Thoracic aorta (tissue), 2 donors: ENCODE data around the gene DCLK3. TPM values are rescaled to one million over a fixed set of nuclear protein-coding genes. Genes with fewer than 3 reads are reported as not detected.

Experiments used
- ATAC-seq: fragments of 150-250 bp; one replicate; pipeline ENCODE4 v1.8.0; 2017; ENCODE audit warnings: low read depth; ENCODE audit not compliant: insufficient number of reproducible peaks, low FRiP score
- DNase-seq: peaks from one replicate; pipeline ENCODE4 v3.0.0-alpha.2; 2020; ENCODE audit warnings: low spot score
- H3K27ac ChIP-seq, 2 donors: fragments of 200-600 bp; sonication (generic); 1 replicate in 1 of 2; 2 replicates in 1 of 2; pipeline ENCODE4 v1.5.1; 2016; ENCODE audit warnings: mild to moderate bottlenecking in 2 of 2, moderate library complexity in 2 of 2
- H3K27me3 ChIP-seq: fragments of 200-600 bp; sonication (generic); replicated peaks from 2 replicates; pipeline ENCODE4 v1.6.0; 2016; ENCODE audit warnings: mild to moderate bottlenecking; ENCODE audit not compliant: insufficient read depth
- H3K36me3 ChIP-seq: fragments of 200-600 bp; sonication (generic); one replicate; pipeline ENCODE4 v1.5.1; 2016
- H3K4me1 ChIP-seq, 2 donors: fragments of 200-600 bp; sonication (generic); 1 replicate in 1 of 2; 2 replicates in 1 of 2; pipeline versions ENCODE4 v1.5.1 to v1.6.0; 2016; ENCODE audit warnings: low read depth in 2 of 2, mild to moderate bottlenecking in 1 of 2; ENCODE audit not compliant: control insufficient read depth in 1 of 2
- H3K4me3 ChIP-seq: fragments of 200-600 bp; sonication (generic); 2 replicates; pipeline ENCODE4 v1.5.1; 2016; ENCODE audit warnings: mild to moderate bottlenecking
- H3K9me3 ChIP-seq: fragments of 200-600 bp; sonication (generic); 2 replicates; pipeline ENCODE4 v1.5.1; 2016
- total RNA-seq, 2 donors: library from RNA; depleted of rRNA; stranded (reverse); fragments of >200 nt; gene quantifications; one replicate each; pipeline versions ENCODE4 v1.1.0 to v1.2.3, GENCODE V29; 2016
- TF ChIP-seq, protein P1 (sequence below): fragments of 200-600 bp; sonication (generic); IDR thresholded peaks from one replicate; pipeline ENCODE4 v1.5.1; 2019; ENCODE audit warnings: antibody characterized with exemption

The DCLK3 gene
- total RNA-seq, 2 donors from 2014 or later, result 0.14 TPM; not detected in 1

DNA sequence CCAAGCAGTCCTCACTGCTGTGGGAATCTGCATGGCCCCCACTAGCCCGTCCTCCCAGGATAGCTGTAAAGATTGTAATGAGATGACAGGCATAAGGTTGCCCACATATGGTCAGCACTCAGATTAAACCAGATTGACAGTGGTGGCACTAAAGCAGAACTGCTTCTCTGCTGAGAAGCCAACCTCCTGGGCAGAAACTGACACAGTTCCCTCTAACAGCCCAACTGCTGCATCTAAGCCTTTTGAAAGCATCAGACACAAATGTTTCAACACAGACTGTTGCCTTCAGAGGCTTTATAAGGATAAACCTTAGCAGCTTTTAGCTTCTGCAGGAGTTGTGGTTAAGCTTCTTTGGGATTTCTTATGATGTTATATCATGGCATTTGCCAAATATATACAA is 13.0 kb downstream of the DCLK3 start:
- DNase-seq (no peak), ATAC-seq (no peak)
- H3K27ac ChIP-seq, result no peak overlapping the region
- no peaks in the 10 kb centered on the region for H3K4me1 ChIP-seq
- no peaks in the 10 kb centered on the region for H3K9me3 ChIP-seq
- no peak overlapping the region for H3K4me3 ChIP-seq
- no peaks in the 10 kb centered on the region for H3K27me3 ChIP-seq
- H3K36me3 ChIP-seq, result no peaks in the 10 kb centered on the region
- TF ChIP-seq, protein P1, sequence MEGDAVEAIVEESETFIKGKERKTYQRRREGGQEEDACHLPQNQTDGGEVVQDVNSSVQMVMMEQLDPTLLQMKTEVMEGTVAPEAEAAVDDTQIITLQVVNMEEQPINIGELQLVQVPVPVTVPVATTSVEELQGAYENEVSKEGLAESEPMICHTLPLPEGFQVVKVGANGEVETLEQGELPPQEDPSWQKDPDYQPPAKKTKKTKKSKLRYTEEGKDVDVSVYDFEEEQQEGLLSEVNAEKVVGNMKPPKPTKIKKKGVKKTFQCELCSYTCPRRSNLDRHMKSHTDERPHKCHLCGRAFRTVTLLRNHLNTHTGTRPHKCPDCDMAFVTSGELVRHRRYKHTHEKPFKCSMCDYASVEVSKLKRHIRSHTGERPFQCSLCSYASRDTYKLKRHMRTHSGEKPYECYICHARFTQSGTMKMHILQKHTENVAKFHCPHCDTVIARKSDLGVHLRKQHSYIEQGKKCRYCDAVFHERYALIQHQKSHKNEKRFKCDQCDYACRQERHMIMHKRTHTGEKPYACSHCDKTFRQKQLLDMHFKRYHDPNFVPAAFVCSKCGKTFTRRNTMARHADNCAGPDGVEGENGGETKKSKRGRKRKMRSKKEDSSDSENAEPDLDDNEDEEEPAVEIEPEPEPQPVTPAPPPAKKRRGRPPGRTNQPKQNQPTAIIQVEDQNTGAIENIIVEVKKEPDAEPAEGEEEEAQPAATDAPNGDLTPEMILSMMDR, result no peak

DNA sequence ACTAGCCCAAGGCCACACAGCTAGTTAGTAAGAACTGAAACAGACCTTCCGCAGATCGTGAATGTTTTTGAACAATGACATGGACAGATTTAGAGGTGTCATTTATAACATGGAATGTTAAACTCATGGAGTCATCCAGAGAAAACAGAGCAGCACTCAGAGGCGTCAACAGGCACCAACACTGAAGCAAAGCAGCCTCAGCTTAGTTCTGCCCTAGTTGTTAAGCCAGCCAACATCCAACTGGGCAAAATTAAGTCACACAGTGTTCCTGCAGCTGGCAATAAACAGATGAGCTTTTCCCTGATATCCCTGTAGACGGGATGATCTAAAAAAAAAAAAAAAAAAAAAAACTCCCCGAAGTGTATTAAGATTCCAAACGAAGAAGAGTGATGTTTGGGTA is 13.6 kb downstream of the DCLK3 start:
- no peaks in the 10 kb centered on the region for H3K27me3 ChIP-seq
- H3K4me1 ChIP-seq, result no peaks in the 10 kb centered on the region
- TF ChIP-seq, protein P1, result no peak
- H3K36me3 ChIP-seq, result no peaks in the 10 kb centered on the region
- no peak overlapping the region for H3K4me3 ChIP-seq
- ATAC-seq, result no peak
- no peak overlapping the region for H3K27ac ChIP-seq
- no peak for DNase-seq
- no peaks in the 10 kb centered on the region for H3K9me3 ChIP-seq

DNA sequence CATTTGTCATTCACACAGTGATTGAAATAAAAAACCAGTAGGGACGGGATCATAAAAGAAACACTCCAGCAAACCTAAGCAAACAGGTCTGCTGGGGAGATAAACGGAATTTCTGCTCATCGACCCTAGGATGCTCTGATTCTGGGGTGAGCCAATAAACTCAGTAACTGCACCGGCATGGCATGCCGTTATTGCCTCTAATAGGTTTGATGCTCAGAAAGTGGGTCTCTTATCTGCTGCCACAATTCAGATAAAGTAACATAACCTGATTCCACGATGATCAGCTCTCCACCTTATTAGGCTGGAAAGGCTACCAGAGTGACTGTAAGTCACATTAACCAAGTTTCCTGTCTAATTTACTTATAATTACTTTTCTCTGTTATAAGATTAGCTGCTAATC is 19.6 kb downstream of the DCLK3 start:
- no peak overlapping the region for H3K4me3 ChIP-seq
- no peaks in the 10 kb centered on the region for H3K4me1 ChIP-seq
- no peaks in the 10 kb centered on the region for H3K9me3 ChIP-seq
- H3K27me3 ChIP-seq, result no peaks in the 10 kb centered on the region
- ATAC-seq (no peak), DNase-seq (no peak)
- TF ChIP-seq, protein P1, result no peak
- H3K27ac ChIP-seq, result no peak overlapping the region
- H3K36me3 ChIP-seq, result no peaks in the 10 kb centered on the region

DNA sequence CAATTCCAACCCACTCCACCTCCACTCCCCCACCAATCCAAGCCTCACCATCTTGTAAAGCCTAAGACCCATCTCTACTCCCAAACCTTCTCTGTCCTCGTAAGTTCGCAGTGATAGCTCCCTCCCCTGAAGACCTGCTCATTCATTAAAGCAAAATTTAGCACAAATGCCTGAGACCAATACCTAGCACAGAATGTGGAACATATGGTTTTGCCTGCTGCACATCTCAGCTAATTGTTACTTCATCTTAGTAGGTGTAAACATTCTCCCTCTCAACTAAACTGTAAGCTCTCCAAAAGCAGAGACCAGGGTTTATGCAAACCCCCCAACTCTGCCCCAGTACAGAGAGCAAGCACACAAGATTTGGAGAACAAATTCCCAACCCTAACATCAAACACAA is 20.5 kb downstream of the DCLK3 start:
- no peaks in the 10 kb centered on the region for H3K36me3 ChIP-seq
- H3K27ac ChIP-seq, result no peak overlapping the region
- no peaks in the 10 kb centered on the region for H3K27me3 ChIP-seq
- ATAC-seq (no peak), DNase-seq (no peak)
- H3K4me1 ChIP-seq, result no peaks in the 10 kb centered on the region
- H3K9me3 ChIP-seq, result no peaks in the 10 kb centered on the region
- TF ChIP-seq, protein P1, result no peak
- H3K4me3 ChIP-seq, result no peak overlapping the region

DNA sequence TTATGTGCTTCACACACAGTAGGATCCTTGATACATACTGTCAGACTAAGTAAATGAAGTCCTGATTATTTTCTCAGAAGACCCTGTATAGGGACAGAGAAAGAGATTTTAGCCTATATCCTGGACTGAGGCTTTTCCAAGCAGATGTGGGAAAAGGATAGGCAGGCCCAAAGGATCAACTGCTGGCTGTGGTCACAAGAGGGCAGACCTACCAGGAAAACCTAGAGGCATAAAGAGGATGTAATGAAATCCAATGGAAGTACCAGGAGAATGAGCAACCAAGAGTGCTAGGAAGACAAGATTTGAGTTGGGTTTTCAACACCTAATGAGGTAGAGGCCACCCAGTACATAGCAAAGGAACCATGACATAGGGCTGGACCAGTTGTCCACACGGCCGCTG is 23.1 kb downstream of the DCLK3 start:
- Histone ChIP-seq H3K4me1 (no peaks in the 10 kb centered on the region), H3K9me3 (no peaks in the 10 kb centered on the region), H3K4me3 (no peak overlapping the region), H3K36me3 (no peaks in the 10 kb centered on the region), H3K27ac (no peak overlapping the region), H3K27me3 (no peaks in the 10 kb centered on the region)
- no peak for ATAC-seq
- DNase-seq, result no peak
- TF ChIP-seq, protein P1, result no peak
